Ramos (cell line): ENCODE measurements around the gene EXOC4.

Experiments used
- in situ Hi-C: fragments of 300-500 bp; cut with MboI; formaldehyde crosslinking; loops from one replicate; pipeline ENCODE4 v1.14.3; 2022; ENCODE audit warnings: low sequenced_read_pairs; ENCODE audit not compliant: unreplicated experiment

The EXOC4 gene

GRCh38 chr7:133723044-133723443 is 470.2 kb downstream of the EXOC4 start:
- in situ Hi-C loops, result no loop called here

GRCh38 chr7:133724148-133724547 is 471.3 kb downstream of the EXOC4 start:
- in situ Hi-C loops, result no loop called here

GRCh38 chr7:133724694-133725093 is 471.8 kb downstream of the EXOC4 start:
- in situ Hi-C loops, result no loop called here

DNA sequence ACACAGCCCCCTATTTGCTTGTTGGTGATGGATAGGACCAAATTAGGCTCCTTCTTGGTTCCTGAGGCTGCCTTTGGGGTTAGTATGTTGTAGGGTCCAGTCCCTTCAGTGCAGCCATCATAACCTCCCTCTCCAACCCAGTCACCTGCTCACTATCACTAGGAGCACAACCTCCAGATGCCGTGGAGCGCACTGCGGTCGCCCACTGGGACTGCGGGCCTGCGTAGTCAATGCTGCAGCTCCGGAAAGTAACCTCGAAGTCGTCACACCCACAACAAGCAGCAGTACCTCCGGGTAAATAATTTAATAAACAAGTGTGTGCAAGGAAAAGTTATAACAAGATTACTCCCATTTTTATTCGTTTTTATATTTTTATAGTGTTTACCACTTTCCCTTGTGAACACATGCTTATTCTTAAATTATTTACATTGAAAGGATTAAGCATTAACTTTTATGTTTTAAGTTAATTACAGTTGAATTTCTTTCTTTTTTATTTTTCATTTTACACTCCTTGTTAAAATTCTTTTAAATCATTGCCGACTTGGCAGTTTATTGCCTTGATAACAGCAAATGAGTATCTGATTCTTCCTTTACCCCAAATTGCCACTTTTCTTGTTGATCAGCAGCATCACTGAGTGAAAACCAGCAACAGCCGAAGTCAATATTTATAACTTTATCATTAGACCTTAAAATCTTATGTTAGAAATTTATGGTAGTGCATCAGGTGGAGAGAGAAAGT is 474.8 kb downstream of the EXOC4 start:
- in situ Hi-C loops, result no loop called here

GRCh38 chr7:133730360-133730759 is 477.5 kb downstream of the EXOC4 start:
- in situ Hi-C loops, result no loop called here

GRCh38 chr7:133733401-133733800 is 480.5 kb downstream of the EXOC4 start:
- in situ Hi-C loops, result no loop called here

GRCh38 chr7:133735222-133735621 is 482.3 kb downstream of the EXOC4 start:
- in situ Hi-C loops, result no loop called here

- in situ Hi-C loops, result no loop called here
These were observed 486.9 kb downstream of the EXOC4 start for GRCh38 chr7:133739817-133740216.

DNA sequence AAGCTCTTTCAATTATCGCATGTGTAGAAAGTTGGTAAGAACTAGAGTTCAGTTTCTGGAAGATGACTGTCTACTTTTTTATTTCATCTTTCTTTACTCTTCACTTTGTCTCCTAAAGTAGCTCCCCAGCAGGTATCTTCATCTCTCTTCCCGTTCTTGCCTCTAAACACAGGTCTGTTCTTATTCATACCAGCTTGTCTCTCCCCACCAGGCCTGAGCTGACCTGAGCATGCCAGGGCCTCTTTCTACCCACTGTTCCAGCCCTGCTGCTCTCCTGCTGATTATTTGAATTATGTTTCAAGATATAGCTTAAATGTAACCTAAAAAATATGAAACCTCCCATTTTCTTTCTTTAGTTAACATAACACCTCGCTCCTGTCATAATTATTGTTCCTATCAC is 488.2 kb downstream of the EXOC4 start:
- in situ Hi-C loops, result no loop called here

DNA sequence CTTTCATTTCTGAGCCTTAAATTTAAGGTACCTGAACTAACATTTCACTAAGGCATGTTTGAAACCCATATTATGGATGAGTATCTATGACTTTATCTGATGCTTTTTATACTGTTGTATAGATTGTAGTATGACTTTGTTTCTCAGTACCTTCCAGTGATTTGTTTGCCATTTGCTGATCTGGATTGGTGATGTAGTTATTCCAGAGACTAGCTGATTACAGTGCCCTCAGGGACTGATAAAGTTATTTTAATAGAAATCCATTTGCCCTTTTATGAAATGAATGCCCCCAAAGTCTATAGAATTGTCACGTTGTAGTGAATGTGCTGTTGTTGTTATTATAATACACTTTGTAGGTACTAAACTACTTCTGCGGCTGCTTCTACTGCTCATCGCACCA is 488.8 kb downstream of the EXOC4 start:
- in situ Hi-C loops, result no loop called here

GRCh38 chr7:133742709-133743538 is 490.0 kb downstream of the EXOC4 start:
- in situ Hi-C loops, result no loop called here

DNA sequence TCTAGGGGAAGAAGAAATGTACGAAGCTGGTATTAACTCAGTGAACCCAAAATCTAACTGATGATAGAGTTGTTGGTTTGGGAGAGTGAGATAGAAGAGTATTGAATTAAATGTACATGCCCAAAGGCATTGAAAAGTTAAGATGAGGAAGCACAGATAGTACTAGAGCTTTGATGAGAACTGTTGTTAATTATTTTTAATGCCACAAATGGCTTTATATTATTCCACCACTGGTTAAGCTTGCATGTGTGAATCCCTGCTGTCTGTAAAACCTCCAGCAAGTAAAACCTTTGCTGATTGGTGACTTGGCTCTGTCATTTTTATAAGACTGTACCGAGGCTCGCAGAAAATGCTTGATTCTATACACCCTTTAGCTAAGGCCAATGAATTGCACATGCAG is 491.6 kb downstream of the EXOC4 start:
- in situ Hi-C loops, result no loop called here

DNA sequence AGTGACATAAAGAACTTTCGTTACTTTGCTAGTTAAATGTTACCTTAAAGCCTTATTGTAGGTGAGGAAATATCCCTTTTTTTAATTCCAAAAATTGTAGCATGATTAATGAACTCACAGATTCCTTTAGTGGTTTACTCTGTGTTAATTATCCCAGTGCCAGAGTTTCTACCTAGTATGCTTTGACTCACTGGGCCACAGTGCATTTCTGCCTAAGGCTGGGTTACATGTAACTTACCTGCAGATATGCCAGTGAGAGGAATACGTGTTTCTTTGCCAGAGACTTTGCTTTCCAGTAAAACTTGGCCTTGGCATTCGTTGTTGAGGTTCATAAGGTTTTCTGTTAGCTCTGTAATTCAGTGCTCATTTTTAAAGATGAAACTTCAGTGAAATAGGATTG is 493.4 kb downstream of the EXOC4 start:
- in situ Hi-C loops, result no loop called here

DNA sequence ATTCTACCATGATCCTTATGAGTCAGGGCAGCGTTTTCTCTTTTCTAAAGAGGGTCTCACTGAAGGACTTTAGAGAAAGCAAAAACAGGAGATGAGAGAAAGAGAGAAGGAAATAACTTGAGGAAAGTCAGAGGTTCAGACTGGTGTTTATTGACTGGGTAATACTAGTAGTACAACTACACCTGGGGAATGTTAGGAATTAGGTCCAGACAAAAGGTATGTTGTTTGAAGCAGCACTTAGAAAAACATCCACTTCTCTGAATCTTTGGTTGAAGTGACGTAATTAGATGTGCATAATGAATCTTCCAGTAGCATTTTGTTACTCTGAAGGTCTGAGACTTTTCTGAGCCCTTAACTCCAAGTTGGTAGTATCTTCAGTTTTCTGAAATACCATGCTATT is 494.0 kb downstream of the EXOC4 start:
- in situ Hi-C loops, result no loop called here

- in situ Hi-C loops, result no loop called here
These were observed 495.8 kb downstream of the EXOC4 start for GRCh38 chr7:133748443-133749407.

GRCh38 chr7:133750287-133750686 is 497.4 kb downstream of the EXOC4 start:
- in situ Hi-C loops, result no loop called here

DNA sequence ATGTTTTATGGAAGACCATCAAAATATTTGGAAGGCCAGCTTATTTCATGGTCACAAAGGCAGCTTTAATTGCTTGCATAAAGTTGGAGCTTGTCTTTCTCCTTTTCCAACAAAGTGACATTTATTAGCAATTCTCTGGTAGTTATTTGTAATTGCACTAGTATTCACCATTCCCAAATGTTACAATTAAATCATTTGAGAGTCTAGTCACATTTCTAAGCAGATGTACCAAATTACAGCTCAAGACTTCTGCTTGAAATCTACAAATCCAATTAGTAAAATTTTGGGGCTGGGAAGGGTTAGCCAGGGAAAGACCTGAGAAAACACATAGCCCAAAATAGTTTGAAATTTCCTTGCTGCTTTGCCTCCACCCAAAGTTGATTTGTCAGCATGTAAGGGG is 498.2 kb downstream of the EXOC4 start:
- in situ Hi-C loops, result no loop called here

- in situ Hi-C loops, result no loop called here
These were observed 500.6 kb downstream of the EXOC4 start for GRCh38 chr7:133753513-133753912.

- in situ Hi-C loops, result no loop called here
These were observed 501.8 kb downstream of the EXOC4 start for GRCh38 chr7:133754708-133755107.

- in situ Hi-C loops, result no loop called here
These were observed 503.0 kb downstream of the EXOC4 start for GRCh38 chr7:133755901-133756300.

DNA sequence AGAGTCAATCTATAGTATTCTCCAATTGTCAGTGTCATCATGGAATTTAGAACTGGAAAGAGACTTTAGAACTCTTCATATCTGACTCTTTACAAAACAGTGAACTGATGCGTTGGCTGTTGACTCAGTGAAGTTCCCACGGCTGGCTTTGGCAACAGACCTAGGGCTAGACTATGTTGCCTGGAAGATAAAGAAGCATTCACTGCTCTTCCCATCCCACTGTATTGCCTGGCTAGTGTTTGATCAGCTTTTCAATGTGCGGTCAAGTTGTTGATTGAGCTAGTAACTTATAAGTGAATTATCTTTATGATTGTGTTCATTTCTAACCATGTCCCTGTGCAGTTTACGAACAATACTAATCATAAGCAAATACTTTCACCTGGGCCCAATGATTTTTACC is 508.6 kb downstream of the EXOC4 start:
- in situ Hi-C loops, result no loop called here
